ENCODE measurements around the gene ADAMTS18.

GRCh38 chr16:77304877-77305276, 130.0 kb downstream of the ADAMTS18 start:
- no peak for TF ChIP-seq POLR2AphosphoS5 (IDR thresholded peaks at IDR 0.05; ENCODE audit: low read depth, low read length)
- TF ChIP-seq EP300 (IDR thresholded peaks at IDR 0.05; ENCODE audit: borderline replicate concordance in 1 of 2, low read depth in 2 of 2, low read length in 2 of 2), result no peak
- TF ChIP-seq MAX (IDR thresholded peaks at IDR 0.05), result no peak
- TF ChIP-seq SP1 (IDR thresholded peaks at IDR 0.05; ENCODE audit: low read depth, low read length), result no peak
- no peak for TF ChIP-seq POLR2A (IDR thresholded peaks at IDR 0.05; ENCODE audit: control extremely low read depth in 1 of 2, low read depth in 2 of 2, low read length in 2 of 2)
- no peak for TF ChIP-seq SIN3A (conservative IDR thresholded peaks at IDR 0.05 in 1 of 2, IDR thresholded peaks at IDR 0.05 in 1 of 2; ENCODE audit: low read depth in 1 of 2, low read length in 2 of 2)

Data from H1 (cell line).